GM21390 (cell line): ENCODE measurements around the gene NOP53.
"Not testable (repeated sequence)": the region's sequence is repeated elsewhere in the genome, so short reads cannot be mapped to it uniquely, and the experiment has no call there.

ENCODE experiments used
- ATAC-seq: cut with Tn5 transposase; IDR thresholded peaks from one replicate; pipeline ENCODE4 v1.9.1; 2021; ENCODE audit not compliant: unreplicated experiment

Gene NOP53

DNA sequence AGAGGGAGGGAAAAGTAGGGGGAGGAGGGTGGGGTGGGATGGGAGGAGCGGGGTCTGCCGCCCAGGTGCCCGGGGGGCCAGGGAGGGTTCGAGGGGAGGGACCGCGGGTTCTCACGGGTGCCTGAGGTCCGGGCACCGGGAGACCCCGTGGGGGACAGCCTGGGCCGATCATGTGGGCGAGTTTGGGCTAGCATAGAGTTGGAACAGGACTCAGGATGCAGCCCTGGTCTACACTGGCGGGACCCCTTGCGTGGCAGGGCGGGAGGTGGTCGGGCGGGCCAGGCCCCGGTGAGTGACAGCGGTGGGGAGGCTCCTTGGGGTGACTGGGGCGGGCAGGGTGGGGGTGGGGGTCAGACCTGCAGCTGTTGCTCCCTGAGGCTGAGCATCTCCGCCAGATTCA lies 57.8 kb downstream of the NOP53 start:
- not testable (repeated sequence) for ATAC-seq

DNA sequence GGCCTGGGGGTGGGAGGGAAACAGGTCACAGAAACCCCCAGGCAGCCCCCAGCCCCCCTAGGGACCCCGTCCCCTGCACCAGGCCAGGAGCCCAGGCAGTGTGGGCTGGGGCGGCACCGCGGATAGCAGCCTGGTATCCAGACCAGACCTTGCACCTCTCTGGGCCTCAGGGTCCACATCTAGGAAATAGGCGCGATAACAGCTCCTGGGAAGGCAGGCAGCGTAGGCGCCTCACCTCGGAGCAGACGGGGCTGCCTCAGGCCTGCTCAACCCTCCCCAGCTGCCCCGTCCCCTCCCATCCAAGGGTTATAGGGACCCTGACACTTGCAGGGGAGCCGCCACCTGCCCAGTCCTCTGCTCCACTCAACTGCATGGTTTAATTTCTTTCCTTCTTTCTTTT lies 58.3 kb downstream of the NOP53 start:
- ATAC-seq: not testable (repeated sequence)

DNA sequence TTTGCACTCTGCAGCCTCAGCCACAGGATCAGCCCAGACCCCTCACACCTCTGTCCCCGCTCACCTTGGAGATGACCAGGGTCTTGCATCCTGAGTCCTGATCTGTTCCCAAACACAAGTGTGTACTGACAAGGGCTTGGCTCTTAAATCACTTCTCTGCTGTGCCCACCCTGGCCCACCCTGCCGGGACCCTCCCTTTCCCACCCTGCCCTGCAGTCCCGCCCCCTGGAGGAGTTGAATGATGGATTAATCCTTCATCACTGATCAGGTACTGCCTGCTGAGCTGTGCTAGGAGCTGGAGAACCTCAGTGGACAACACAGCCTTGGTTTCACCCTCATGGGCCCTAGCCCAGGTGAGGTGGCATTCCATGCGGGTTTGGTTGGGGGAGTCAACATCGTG lies 59.1 kb downstream of the NOP53 start, which contains the start of gene TPRX1:
TPRX1 (minus strand) TSS at position 101 of the 400 bp plus-strand sequence; CDS start at position 89, 12 bp downstream.
- not testable (repeated sequence) for ATAC-seq

DNA sequence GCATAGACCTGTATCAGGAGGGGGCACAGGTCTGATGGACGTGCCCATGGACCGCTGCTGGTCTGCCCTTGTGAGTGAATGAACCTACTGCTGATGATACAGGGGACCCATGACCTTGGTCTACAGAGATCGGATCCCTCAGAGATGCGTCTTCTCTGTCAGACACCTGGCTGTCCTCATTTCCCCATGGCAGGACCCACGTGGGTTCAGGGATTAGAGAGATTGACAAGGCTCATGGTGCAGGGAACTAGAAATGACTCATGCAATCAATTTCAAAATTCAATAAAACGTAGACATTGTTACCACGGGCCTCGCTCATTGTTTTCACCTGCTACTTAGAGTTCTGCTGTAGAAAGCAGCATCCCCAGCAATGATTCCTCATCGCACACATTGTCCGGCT lies 60.0 kb downstream of the NOP53 start:
- no peak for ATAC-seq

DNA sequence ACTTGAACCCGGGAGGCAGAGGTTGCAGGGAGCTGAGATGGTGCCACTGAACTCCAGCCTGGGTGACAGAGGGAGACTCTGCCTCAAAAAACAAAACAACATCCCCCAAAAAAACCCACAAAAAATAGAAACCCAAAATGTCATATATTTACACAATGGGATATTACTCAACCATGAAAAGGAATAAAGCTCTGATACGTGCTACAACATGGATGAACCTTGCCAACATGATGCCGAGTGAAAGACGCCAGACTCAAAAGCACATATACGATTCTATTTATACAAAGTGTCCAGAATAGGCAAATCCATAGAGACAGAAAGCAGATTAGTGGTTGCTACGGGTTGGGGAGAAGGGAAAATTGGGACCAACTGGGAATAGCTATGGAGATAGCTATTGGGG lies 61.1 kb downstream of the NOP53 start:
- ATAC-seq: no peak
